ENCODE results near the gene SRGAP2B.
"Not testable (repeated sequence)": the region's sequence is repeated elsewhere in the genome, so short reads cannot be mapped to it uniquely, and the experiment has no call there.

Gene SRGAP2B

DNA sequence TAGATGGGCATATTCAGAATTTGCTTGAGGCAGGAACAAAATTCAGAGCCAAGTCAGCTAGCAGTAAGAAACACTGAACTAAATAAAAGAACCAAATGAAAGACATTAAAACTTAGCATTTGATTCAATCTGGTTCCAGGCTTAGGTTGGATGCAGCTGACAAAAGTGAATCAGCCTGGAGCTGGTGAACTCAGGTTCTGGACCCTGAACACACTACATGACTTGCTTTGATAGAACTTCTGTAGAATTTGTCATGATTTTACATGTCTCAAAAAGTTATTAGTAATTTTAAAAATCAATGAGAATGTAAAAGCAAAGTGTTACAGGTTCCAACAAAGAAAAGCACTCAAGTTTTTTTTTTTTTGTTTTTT lies 78.7 kb downstream of the SRGAP2B start:
- H3K27ac ChIP-seq; H4K20me1 ChIP-seq (ENCODE audit: insufficient read depth); H2AFZ ChIP-seq (ENCODE audit: low read depth); H3K36me3 ChIP-seq (ENCODE audit: insufficient read depth); H3K27me3 ChIP-seq (ENCODE audit: insufficient read depth, low read depth); H3K79me2 ChIP-seq (ENCODE audit: insufficient read depth, low read depth); H3K4me3 ChIP-seq (IDR thresholded peaks at IDR 0.05; ENCODE audit: insufficient read depth, low read depth, low read length); H3K4me2 ChIP-seq; H3K9ac ChIP-seq: not testable (repeated sequence)
- peaks cover 17% of the 10 kb centered on the region for H3K4me1 ChIP-seq (ENCODE audit: low read depth, poor library complexity, severe bottlenecking)

DNA sequence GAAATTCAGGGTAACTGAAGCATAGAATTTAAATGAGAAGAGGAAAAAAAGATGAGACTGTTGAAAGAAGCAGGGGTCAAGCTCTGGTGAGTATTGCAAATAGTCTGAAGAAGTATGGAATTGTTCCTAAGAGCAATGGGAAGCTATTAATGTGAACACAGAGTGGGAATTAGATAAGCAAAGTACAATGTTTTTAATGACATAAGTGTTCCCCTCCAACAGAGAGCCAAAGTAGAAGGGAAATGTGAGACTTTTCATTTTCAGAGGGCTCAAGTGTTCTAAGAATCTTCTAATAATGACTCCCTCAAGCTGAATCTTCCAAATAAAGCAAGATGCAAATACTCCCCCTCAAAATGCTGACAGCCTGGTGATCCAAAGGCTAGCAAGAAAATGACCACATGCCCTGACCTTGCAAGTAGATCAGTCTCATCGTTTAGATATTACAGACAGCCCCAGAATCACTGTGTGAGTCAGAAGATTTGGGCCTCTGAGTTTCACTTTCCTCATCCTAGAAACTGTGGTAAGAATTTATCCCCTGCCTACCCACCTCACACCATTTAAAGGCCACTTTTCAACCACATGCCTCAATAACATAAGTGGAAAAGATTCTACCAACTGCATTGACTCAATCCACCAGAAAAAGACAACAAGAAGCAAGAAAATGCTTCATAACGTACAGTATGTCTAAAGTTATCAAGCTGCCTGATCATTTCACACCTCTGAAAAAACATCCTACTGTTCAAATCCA lies 79.2 kb downstream of the SRGAP2B start:
- not testable (repeated sequence) for H2AFZ ChIP-seq (ENCODE audit: low read depth); H3K27ac ChIP-seq; H3K79me2 ChIP-seq (ENCODE audit: insufficient read depth, low read depth); H3K4me3 ChIP-seq (IDR thresholded peaks at IDR 0.05; ENCODE audit: insufficient read depth, low read depth, low read length); H3K27me3 ChIP-seq (ENCODE audit: insufficient read depth, low read depth); H3K9ac ChIP-seq; H3K36me3 ChIP-seq (ENCODE audit: insufficient read depth); H4K20me1 ChIP-seq (ENCODE audit: insufficient read depth)
- Histone ChIP-seq H3K4me1 (ENCODE audit: low read depth, poor library complexity, severe bottlenecking) (peaks cover 17% of the 10 kb centered on the region), H3K4me2 (peak overlapping the region; percentile 41; the same call in 1 of the 2 replicates)

DNA sequence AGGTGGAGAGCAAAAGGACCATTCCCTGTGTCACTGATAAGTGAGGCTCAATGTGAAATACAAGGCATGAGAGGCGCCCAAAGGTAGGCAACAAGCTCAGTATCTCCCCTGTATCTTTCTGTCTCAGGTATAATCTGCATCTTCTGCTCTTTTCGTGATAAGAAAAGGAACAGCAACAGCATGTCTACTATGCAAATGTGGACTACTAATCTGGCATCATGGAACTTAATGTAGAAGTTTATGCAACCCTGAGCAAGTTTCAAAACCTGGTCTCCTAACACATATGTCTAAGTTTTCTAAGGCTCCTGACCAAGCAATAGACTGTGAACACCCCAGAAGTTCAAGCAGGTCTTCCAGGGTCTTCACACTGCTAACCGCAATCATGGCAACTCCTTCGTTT lies 81.8 kb downstream of the SRGAP2B start:
- H3K4me2 ChIP-seq; H3K79me2 ChIP-seq (ENCODE audit: insufficient read depth, low read depth); H3K27me3 ChIP-seq (ENCODE audit: insufficient read depth, low read depth); H2AFZ ChIP-seq (ENCODE audit: low read depth); H3K27ac ChIP-seq; H3K36me3 ChIP-seq (ENCODE audit: insufficient read depth); H4K20me1 ChIP-seq (ENCODE audit: insufficient read depth); H3K9ac ChIP-seq; H3K4me3 ChIP-seq (IDR thresholded peaks at IDR 0.05; ENCODE audit: insufficient read depth, low read depth, low read length): not testable (repeated sequence)
- H3K4me1 ChIP-seq (ENCODE audit: low read depth, poor library complexity, severe bottlenecking) = peaks cover 29% of the 10 kb centered on the region

DNA sequence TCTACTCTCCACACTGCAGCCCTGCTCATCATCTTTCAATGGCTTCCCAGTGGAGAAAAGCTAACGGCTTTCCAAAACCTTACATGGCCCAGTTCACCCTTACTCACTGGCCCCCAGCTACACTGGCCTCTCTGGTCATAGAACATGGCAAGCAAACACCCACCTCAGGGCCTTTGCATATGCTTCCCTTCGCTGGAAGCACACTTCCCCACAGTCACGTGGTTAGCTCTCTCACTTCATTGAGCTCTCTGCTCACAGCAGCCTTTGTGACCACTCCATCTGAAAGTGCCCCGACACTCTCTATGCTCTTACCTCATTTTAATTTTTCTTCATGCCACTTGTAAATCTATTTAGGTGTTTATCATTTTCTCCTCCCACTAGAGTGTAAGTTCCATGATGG lies 83.3 kb downstream of the SRGAP2B start:
- not testable (repeated sequence) for H3K27me3 ChIP-seq (ENCODE audit: insufficient read depth, low read depth); H3K9ac ChIP-seq; H3K27ac ChIP-seq; H4K20me1 ChIP-seq (ENCODE audit: insufficient read depth); H3K4me3 ChIP-seq (IDR thresholded peaks at IDR 0.05; ENCODE audit: insufficient read depth, low read depth, low read length); H3K4me2 ChIP-seq; H2AFZ ChIP-seq (ENCODE audit: low read depth); H3K79me2 ChIP-seq (ENCODE audit: insufficient read depth, low read depth); H3K36me3 ChIP-seq (ENCODE audit: insufficient read depth)
- peaks cover 26% of the 10 kb centered on the region for H3K4me1 ChIP-seq (ENCODE audit: low read depth, poor library complexity, severe bottlenecking)

DNA sequence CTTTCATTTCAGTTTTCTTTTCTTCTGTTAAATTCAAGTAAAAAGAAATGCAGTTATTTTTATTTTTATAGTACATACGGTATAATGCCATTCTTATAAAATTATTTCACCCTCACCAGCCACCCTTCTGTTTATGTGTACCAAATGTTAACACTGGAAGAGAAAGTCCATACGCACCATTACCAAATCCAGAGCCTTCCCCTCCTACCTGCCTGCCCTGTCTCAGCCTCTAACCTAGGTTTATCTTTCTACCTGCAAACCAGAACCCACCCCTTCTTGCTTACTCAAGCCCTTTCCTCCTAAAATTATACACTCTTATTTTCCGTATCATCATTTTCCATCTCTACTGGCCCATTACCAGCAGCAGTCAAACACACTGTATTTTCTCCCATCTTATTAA lies 84.5 kb downstream of the SRGAP2B start:
- H3K9ac ChIP-seq; H3K4me3 ChIP-seq (IDR thresholded peaks at IDR 0.05; ENCODE audit: insufficient read depth, low read depth, low read length); H4K20me1 ChIP-seq (ENCODE audit: insufficient read depth); H3K36me3 ChIP-seq (ENCODE audit: insufficient read depth); H2AFZ ChIP-seq (ENCODE audit: low read depth); H3K27ac ChIP-seq; H3K27me3 ChIP-seq (ENCODE audit: insufficient read depth, low read depth); H3K79me2 ChIP-seq (ENCODE audit: insufficient read depth, low read depth): not testable (repeated sequence)
- peaks cover 22% of the 10 kb centered on the region for H3K4me1 ChIP-seq (ENCODE audit: low read depth, poor library complexity, severe bottlenecking)
- H3K4me2 ChIP-seq = peak overlapping the region; percentile 49; the same call in 1 of the 2 replicates

DNA sequence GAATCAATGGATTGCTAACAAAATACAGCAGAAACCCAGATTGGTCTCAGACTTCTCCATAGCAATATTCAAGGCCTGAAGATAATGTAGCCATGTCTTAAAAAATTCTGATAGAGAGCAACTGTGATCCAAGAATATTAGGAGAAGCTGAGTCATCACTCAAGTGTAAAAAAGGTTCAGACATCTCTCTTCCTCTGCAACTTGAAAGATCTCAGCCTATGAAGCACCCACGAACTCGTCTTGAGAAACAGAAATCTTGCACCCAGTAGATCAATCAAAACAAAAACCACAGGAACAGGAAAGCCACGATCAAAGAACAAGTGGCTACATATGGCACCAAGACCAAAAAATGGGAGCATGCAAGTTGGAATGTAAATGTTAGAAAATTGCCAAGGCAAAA lies 85.2 kb downstream of the SRGAP2B start:
- not testable (repeated sequence) for H3K27me3 ChIP-seq (ENCODE audit: insufficient read depth, low read depth); H4K20me1 ChIP-seq (ENCODE audit: insufficient read depth); H2AFZ ChIP-seq (ENCODE audit: low read depth); H3K4me3 ChIP-seq (IDR thresholded peaks at IDR 0.05; ENCODE audit: insufficient read depth, low read depth, low read length); H3K9ac ChIP-seq; H3K36me3 ChIP-seq (ENCODE audit: insufficient read depth); H3K79me2 ChIP-seq (ENCODE audit: insufficient read depth, low read depth)
- peaks cover 19% of the 10 kb centered on the region for H3K4me1 ChIP-seq (ENCODE audit: low read depth, poor library complexity, severe bottlenecking)
- peak overlapping the region; percentile 50; the same call in 1 of the 2 replicates for H3K27ac ChIP-seq
- peak overlapping the region; percentile 71; the same call in 1 of the 2 replicates for H3K4me2 ChIP-seq

DNA sequence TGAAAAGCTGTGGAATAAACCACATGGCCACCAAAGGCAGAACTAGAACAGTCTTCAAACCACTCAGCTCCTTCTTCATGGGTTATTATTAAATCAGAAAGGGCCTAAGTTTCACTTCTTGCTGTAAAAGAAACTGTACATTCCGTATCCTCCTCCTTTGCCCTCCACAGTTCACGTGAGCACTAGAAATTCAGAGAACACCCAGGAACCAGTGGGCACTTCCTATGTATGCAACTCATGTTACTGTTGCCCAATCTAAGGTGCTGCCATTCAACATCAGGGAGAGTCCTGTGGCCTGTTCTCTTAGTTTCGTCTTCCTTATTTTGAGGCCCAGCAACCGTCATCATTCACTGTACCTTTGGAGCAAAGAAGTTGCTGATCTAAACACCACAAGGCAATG lies 86.7 kb downstream of the SRGAP2B start:
- not testable (repeated sequence) for H3K27me3 ChIP-seq (ENCODE audit: insufficient read depth, low read depth); H3K4me3 ChIP-seq (IDR thresholded peaks at IDR 0.05; ENCODE audit: insufficient read depth, low read depth, low read length); H2AFZ ChIP-seq (ENCODE audit: low read depth); H3K36me3 ChIP-seq (ENCODE audit: insufficient read depth); H4K20me1 ChIP-seq (ENCODE audit: insufficient read depth); H3K9ac ChIP-seq; H3K79me2 ChIP-seq (ENCODE audit: insufficient read depth, low read depth)
- H3K4me1 ChIP-seq (ENCODE audit: low read depth, poor library complexity, severe bottlenecking) = peaks cover 19% of the 10 kb centered on the region
- H3K4me2 ChIP-seq = 0 out of 2 replicates have a peak overlapping the region, but pooled peaks have one; percentile 73
- H3K27ac ChIP-seq = peak overlapping the region; percentile 53; the same call in 1 of the 2 replicates

DNA sequence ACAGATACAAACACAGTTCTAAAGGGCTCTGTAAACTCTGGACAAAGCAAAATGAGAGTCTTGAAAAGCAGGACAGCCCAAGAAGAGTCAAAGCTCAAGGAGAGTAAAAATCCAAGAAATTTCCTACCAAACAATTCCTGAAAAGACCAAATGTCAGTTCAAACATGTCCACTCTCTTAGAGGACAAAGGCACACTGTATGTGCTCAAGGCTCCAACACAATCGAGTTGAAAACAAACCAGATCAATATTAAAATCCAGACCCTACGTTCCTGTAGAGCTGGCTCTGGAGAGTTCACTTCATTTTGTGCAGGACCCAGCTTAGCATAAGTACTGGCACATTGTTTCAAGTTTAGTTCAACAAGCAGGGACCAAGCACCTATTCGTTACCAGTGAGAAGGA lies 90.0 kb downstream of the SRGAP2B start:
- H2AFZ ChIP-seq (ENCODE audit: low read depth); H3K79me2 ChIP-seq (ENCODE audit: insufficient read depth, low read depth): not testable (repeated sequence)
- H3K4me1 ChIP-seq (ENCODE audit: low read depth, poor library complexity, severe bottlenecking) = peaks cover 13% of the 10 kb centered on the region

DNA sequence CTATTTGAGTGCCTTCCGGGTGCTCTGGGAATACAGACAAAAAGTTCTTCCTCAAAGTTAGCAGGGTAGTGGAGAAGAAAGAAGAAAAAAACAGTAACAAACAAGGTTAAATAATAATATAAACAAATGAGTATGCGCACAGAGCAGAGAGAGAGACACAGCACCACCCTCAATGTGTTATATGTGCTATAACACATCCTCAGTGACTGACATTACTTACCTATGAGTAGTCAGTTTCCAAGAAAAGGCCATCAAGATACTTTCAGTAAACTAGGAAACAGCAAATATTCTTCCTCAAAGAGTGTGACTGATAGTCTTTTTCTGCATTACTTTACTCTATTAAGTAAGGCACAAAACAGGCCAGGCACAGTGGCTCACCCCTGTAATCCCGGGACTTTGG lies 93.7 kb downstream of the SRGAP2B start:
- H2AFZ ChIP-seq (ENCODE audit: low read depth); H3K4me2 ChIP-seq; H3K36me3 ChIP-seq (ENCODE audit: insufficient read depth); H3K27ac ChIP-seq; H3K9ac ChIP-seq; H4K20me1 ChIP-seq (ENCODE audit: insufficient read depth); H3K79me2 ChIP-seq (ENCODE audit: insufficient read depth, low read depth); H3K4me1 ChIP-seq (ENCODE audit: low read depth, poor library complexity, severe bottlenecking); H3K27me3 ChIP-seq (ENCODE audit: insufficient read depth, low read depth); H3K4me3 ChIP-seq (IDR thresholded peaks at IDR 0.05; ENCODE audit: insufficient read depth, low read depth, low read length): not testable (repeated sequence)

More for the DNA sequence above, 90.0 kb downstream of the SRGAP2B start:
- H3K27me3 ChIP-seq (ENCODE audit: insufficient read depth, low read depth); H3K27ac ChIP-seq; H3K36me3 ChIP-seq (ENCODE audit: insufficient read depth); H3K4me2 ChIP-seq; H3K4me3 ChIP-seq (IDR thresholded peaks at IDR 0.05; ENCODE audit: insufficient read depth, low read depth, low read length); H4K20me1 ChIP-seq (ENCODE audit: insufficient read depth); H3K9ac ChIP-seq: not testable (repeated sequence)

DNA sequence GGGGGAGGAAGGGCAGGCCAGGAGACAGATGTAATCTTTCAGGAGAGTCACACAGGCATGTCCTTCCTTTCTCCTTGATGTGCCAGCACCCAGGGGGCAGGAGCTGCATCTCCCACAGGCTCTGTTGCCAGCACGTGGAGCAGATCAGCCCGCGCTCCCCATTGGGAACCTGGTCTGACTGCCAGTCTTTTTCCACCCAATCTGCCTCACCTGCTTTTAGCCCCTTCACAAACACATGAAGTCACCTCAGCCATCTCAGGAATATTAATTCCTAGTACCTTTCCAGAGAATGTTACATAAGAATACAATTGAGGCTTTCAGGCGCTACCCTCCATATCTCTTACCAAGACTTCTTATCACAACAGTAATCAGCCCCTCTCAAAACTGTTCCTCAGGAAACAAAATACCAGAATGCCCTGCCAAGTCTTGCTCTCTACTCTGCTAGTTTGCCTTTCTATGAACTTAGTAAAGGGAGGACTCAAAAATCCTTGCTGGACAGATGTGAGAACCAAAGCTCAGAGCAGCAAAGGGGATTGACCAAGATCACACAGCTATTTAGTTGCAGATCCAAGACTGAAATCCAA lies 94.3 kb downstream of the SRGAP2B start:
- not testable (repeated sequence) for H3K27me3 ChIP-seq (ENCODE audit: insufficient read depth, low read depth); H3K79me2 ChIP-seq (ENCODE audit: insufficient read depth, low read depth); H3K4me2 ChIP-seq; H3K36me3 ChIP-seq (ENCODE audit: insufficient read depth); H3K27ac ChIP-seq; H3K9ac ChIP-seq; H4K20me1 ChIP-seq (ENCODE audit: insufficient read depth); H3K4me3 ChIP-seq (IDR thresholded peaks at IDR 0.05; ENCODE audit: insufficient read depth, low read depth, low read length); H2AFZ ChIP-seq (ENCODE audit: low read depth); H3K4me1 ChIP-seq (ENCODE audit: low read depth, poor library complexity, severe bottlenecking)

Data from KMS-11 (cell line).